GM12878 (cell line): ENCODE measurements around the gene SEC62. TPM values are rescaled to one million over a fixed set of nuclear protein-coding genes. Genes with fewer than 3 reads are reported as not detected.
A peak's percentile ranks its signal among the peaks of the same experiment; 100 is the strongest.

ENCODE experiments used
- BCL11A ChIP-seq: IDR thresholded peaks from 2 replicates; pipeline ENCODE4 v1.6.1; 2011; ENCODE audit warnings: low read depth, low read length
- CTCF ChIP-seq, 3 experiments: IDR thresholded peaks in 2 of 3; conservative IDR thresholded peaks in 1 of 3; 2 replicates each; pipeline ENCODE4 v1.5.1; 2011; ENCODE audit warnings: low read depth in 3 of 3, low read length in 3 of 3, mild to moderate bottlenecking in 3 of 3, control low read depth in 2 of 3, moderate library complexity in 2 of 3, inconsistent platforms in 1 of 3, mixed read lengths in 1 of 3; ENCODE audit not compliant: control insufficient read depth in 2 of 3, insufficient read depth in 1 of 3; ENCODE audit errors: extremely low read depth in 1 of 3
- EZH2 ChIP-seq: IDR thresholded peaks from 2 replicates; pipeline ENCODE4 v1.6.1; 2012; ENCODE audit warnings: low read depth, mild to moderate bottlenecking, control low read depth, inconsistent platforms, low read length, borderline replicate concordance; ENCODE audit not compliant: control insufficient read depth
- GATAD2B ChIP-seq: fragments of 450-650 bp; conservative IDR thresholded peaks from 2 replicates; pipeline ENCODE4 v1.6.1; 2017; ENCODE audit warnings: low read depth, mild to moderate bottlenecking, moderate library complexity
- HDAC6 ChIP-seq: fragments of 200-600 bp; sonication (generic); IDR thresholded peaks from one replicate; pipeline ENCODE4 v1.8.0; 2017; ENCODE audit warnings: antibody characterized with exemption; ENCODE audit not compliant: unreplicated experiment
- NR2C1 ChIP-seq: fragments of 450-650 bp; IDR thresholded peaks from 2 replicates; pipeline ENCODE4 v1.6.1; 2017; ENCODE audit warnings: antibody characterized with exemption, mild to moderate bottlenecking, moderate library complexity
- RUNX3 ChIP-seq: IDR thresholded peaks from 2 replicates; pipeline ENCODE4 v1.6.1; 2012; ENCODE audit warnings: low read length, inconsistent platforms
- SUPT20H ChIP-seq: IDR thresholded peaks from 2 replicates; pipeline ENCODE4 v1.6.1; 2011; ENCODE audit warnings: low read depth, mild to moderate bottlenecking, low read length, moderate library complexity, borderline replicate concordance; ENCODE audit not compliant: control insufficient read depth
- TBL1XR1 ChIP-seq: IDR thresholded peaks from 2 replicates; pipeline ENCODE4 v1.6.1; 2012; ENCODE audit warnings: low read depth, low read length, improper control_type of control experiment
- TCF3 ChIP-seq: IDR thresholded peaks from 2 replicates; pipeline ENCODE4 v1.6.1; 2012; ENCODE audit warnings: low read depth, mild to moderate bottlenecking, low read length, borderline replicate concordance; ENCODE audit not compliant: insufficient read depth
- TCF7 ChIP-seq: IDR thresholded peaks from 2 replicates; pipeline ENCODE4 v1.6.1; 2014; ENCODE audit warnings: antibody characterized with exemption, borderline replicate concordance
- USF1 ChIP-seq: IDR thresholded peaks from 2 replicates; pipeline ENCODE4 v1.6.1; 2011; ENCODE audit warnings: borderline replicate concordance, low read depth, mild to moderate bottlenecking, moderate library complexity, mixed read lengths, low read length; ENCODE audit not compliant: insufficient read depth; ENCODE audit errors: extremely low read length
- WRNIP1 ChIP-seq: IDR thresholded peaks from 2 replicates; pipeline ENCODE4 v1.6.1; 2011; ENCODE audit warnings: low read depth, low read length, improper control_type of control experiment, borderline replicate concordance
- ZBTB11 ChIP-seq: fragments of 450-650 bp; formaldehyde crosslinking; IDR thresholded peaks from 2 replicates; pipeline ENCODE4 v1.5.0; 2022; ENCODE audit warnings: mild to moderate bottlenecking, missing genetic modification characterization
- ZBTB4 ChIP-seq: fragments of 450-650 bp; formaldehyde crosslinking; IDR thresholded peaks from 2 replicates; pipeline ENCODE4 v1.4.0; 2022; ENCODE audit warnings: mild to moderate bottlenecking, moderate library complexity
- ZNF24 ChIP-seq: fragments of 450-650 bp; IDR thresholded peaks from 2 replicates; pipeline ENCODE4 v1.6.1; 2017; ENCODE audit warnings: antibody characterized with exemption, mild to moderate bottlenecking
- polyA plus RNA-seq, 11 experiments: library from polyadenylated mRNA; depleted of rRNA in 4 of 11; unstranded in 6 of 11; stranded (reverse) in 5 of 11; fragments of >200 nt; fragmentation: Nextera tagmentation in 4 of 11; fragmentation: Illumina TruSeq in 1 of 11; extraction: Ambion mirVana in 4 of 11; extraction: Trizol in 1 of 11; gene quantifications; 1 replicate in 1 of 11; 2 replicates in 10 of 11; pipeline versions ENCODE4 v1.2.1 to v1.2.3, GENCODE V29; 2011 to 2016; ENCODE audit warnings: inconsistent platforms in 2 of 11, missing spikeins in 2 of 11, low read depth in 1 of 11
- total RNA-seq, 4 experiments: library from RNA; depleted of rRNA in 3 of 4; stranded (reverse); fragments of >200 nt in 3 of 4; fragmentation: Illumina TruSeq in 1 of 4; extraction: Trizol in 1 of 4; gene quantifications; 2 replicates each; pipeline versions ENCODE4 v1.2.1 to v1.2.3, GENCODE V29; 2013 to 2021

SEC62 gene
- total and polyA plus RNA-seq, 10 of the 15 experiments (the other 5 are each of a cell fraction or from before 2014, with no cell fraction given): 25.6 to 270 (median 94.8) TPM

- no peak for TF ChIP-seq ZBTB11
- peak; percentile 28; the same call in 1 of the 2 replicates for TF ChIP-seq ZNF24
- TF ChIP-seq CTCF (IDR thresholded peaks at IDR 0.05 in 2 of 3, conservative IDR thresholded peaks at IDR 0.05 in 1 of 3; ENCODE audit: control insufficient read depth in 2 of 3, extremely low read depth in 1 of 3, insufficient read depth in 1 of 3, low read depth in 3 of 3, low read length in 3 of 3): peak; percentile 57 to 75 (median 64)
- TF ChIP-seq GATAD2B: peak; percentile 71
- TF ChIP-seq ZBTB4: no peak
- peak; percentile 45 for TF ChIP-seq RUNX3
- 0 out of 2 replicates have a peak, but pooled peaks have one; percentile 8 for TF ChIP-seq TBL1XR1
- no peak for TF ChIP-seq SUPT20H
- no peak for TF ChIP-seq TCF7
- TF ChIP-seq EZH2: no peak
- TF ChIP-seq WRNIP1: no peak
- no peak for TF ChIP-seq NR2C1
- TF ChIP-seq HDAC6: peak; percentile 47
- TF ChIP-seq BCL11A: no peak
- TF ChIP-seq TCF3: peak; percentile 67; the same call in 1 of the 2 replicates
- no peak for TF ChIP-seq USF1
These were observed at the start of gene SEC62 (continued) for GRCh38 chr3:169966428-169966950.
